Liver (tissue), 9 donors: Measurements from ENCODE around the gene DCDC2C. TPM values are rescaled to one million over a fixed set of nuclear protein-coding genes. Genes with fewer than 3 reads are reported as not detected.

Experiments
- DNase-seq: peaks from one replicate; pipeline ENCODE4 v3.0.0-alpha.2; 2017; ENCODE audit warnings: low spot score
- H3K27ac ChIP-seq, 2 donors: one replicate each; pipeline ENCODE4 v1.7.0; 2013; ENCODE audit warnings: inconsistent platforms in 2 of 2, low read length in 2 of 2, control low read depth in 1 of 2, low read depth in 1 of 2, mild to moderate bottlenecking in 1 of 2
- H3K27me3 ChIP-seq, 4 donors: one replicate each; pipeline versions ENCODE4 v1.6.1 to v1.7.0; 2013; ENCODE audit warnings: low read length in 3 of 4, inconsistent platforms in 1 of 4, mild to moderate bottlenecking in 1 of 4, moderate library complexity in 1 of 4; ENCODE audit not compliant: control insufficient read depth in 4 of 4, insufficient read depth in 4 of 4
- H3K36me3 ChIP-seq, 4 donors: one replicate each; pipeline versions ENCODE4 v1.6.1 to v1.7.0; 2013; ENCODE audit warnings: low read length in 3 of 4, mild to moderate bottlenecking in 3 of 4, low read depth in 1 of 4, moderate library complexity in 1 of 4; ENCODE audit not compliant: control insufficient read depth in 4 of 4, insufficient read depth in 3 of 4
- H3K4me1 ChIP-seq, 4 donors: one replicate each; pipeline versions ENCODE4 v1.6.1 to v1.7.0; 2013; ENCODE audit warnings: low read length in 3 of 4, mild to moderate bottlenecking in 3 of 4, moderate library complexity in 1 of 4; ENCODE audit not compliant: control insufficient read depth in 4 of 4, insufficient read depth in 4 of 4
- H3K4me3 ChIP-seq, 3 donors: one replicate each; pipeline versions ENCODE4 v1.6.1 to v1.7.0; 2013; ENCODE audit warnings: low read length in 3 of 3, control low read depth in 1 of 3, low read depth in 1 of 3, mild to moderate bottlenecking in 1 of 3
- H3K9ac ChIP-seq, 2 donors: one replicate each; pipeline ENCODE4 v1.7.0; 2013; ENCODE audit warnings: low read length in 2 of 2, mild to moderate bottlenecking in 2 of 2, moderate library complexity in 2 of 2, control low read depth in 1 of 2, low read depth in 1 of 2
- H3K9me3 ChIP-seq, 4 donors: one replicate each; pipeline versions ENCODE4 v1.6.1 to v1.7.0; 2013; ENCODE audit warnings: low read length in 3 of 4; ENCODE audit not compliant: control insufficient read depth in 4 of 4
- ATF3 ChIP-seq: IDR thresholded peaks from 2 replicates; pipeline ENCODE4 v1.6.1; 2016; ENCODE audit warnings: antibody characterized with exemption
- CTCF ChIP-seq: fragments of 150-350 bp; IDR thresholded peaks from 2 replicates; pipeline ENCODE4 v1.5.1; 2017; ENCODE audit warnings: improper control_type of control experiment, low read depth, low read length; ENCODE audit not compliant: missing input control
- EGR1 ChIP-seq, 2 donors: IDR thresholded peaks; 2 replicates each; pipeline ENCODE4 v1.6.1; 2016 to 2018; ENCODE audit warnings: antibody characterized with exemption in 2 of 2, low read depth in 2 of 2
- FOXA1 ChIP-seq: IDR thresholded peaks from 2 replicates; pipeline ENCODE4 v1.6.1; 2016; ENCODE audit warnings: antibody characterized with exemption
- FOXA2 ChIP-seq: IDR thresholded peaks from 2 replicates; pipeline ENCODE4 v1.6.1; 2016; ENCODE audit warnings: antibody characterized with exemption
- GABPA ChIP-seq, 2 donors: IDR thresholded peaks in 1 of 2; conservative IDR thresholded peaks in 1 of 2; 2 replicates each; pipeline ENCODE4 v1.6.1; 2016; ENCODE audit warnings: antibody characterized with exemption in 2 of 2, mild to moderate bottlenecking in 1 of 2, moderate library complexity in 1 of 2
- HNF4A ChIP-seq, 2 donors: conservative IDR thresholded peaks; 2 replicates each; pipeline ENCODE4 v1.6.1; 2016; ENCODE audit warnings: antibody characterized with exemption in 2 of 2, mild to moderate bottlenecking in 2 of 2
- HNF4G ChIP-seq: IDR thresholded peaks from 2 replicates; pipeline ENCODE4 v1.6.1; 2016; ENCODE audit warnings: antibody characterized with exemption
- JUND ChIP-seq, 2 donors: IDR thresholded peaks; 2 replicates each; pipeline ENCODE4 v1.6.1; 2016; ENCODE audit warnings: antibody characterized with exemption in 2 of 2
- MAX ChIP-seq: IDR thresholded peaks from 2 replicates; pipeline ENCODE4 v1.6.1; 2016; ENCODE audit warnings: antibody characterized with exemption
- NR2F2 ChIP-seq: IDR thresholded peaks from 2 replicates; pipeline ENCODE4 v1.6.1; 2016; ENCODE audit warnings: antibody characterized with exemption
- RAD21 ChIP-seq, 2 donors: IDR thresholded peaks; 2 replicates each; pipeline ENCODE4 v1.6.1; 2016; ENCODE audit warnings: antibody characterized with exemption in 2 of 2, mild to moderate bottlenecking in 2 of 2
- REST ChIP-seq: IDR thresholded peaks from 2 replicates; pipeline ENCODE4 v1.6.1; 2016; ENCODE audit warnings: antibody characterized with exemption, mild to moderate bottlenecking
- RXRA ChIP-seq, 2 donors: IDR thresholded peaks; 2 replicates each; pipeline ENCODE4 v1.6.1; 2017 to 2018; ENCODE audit warnings: antibody characterized with exemption in 2 of 2, mild to moderate bottlenecking in 1 of 2
- SP1 ChIP-seq: IDR thresholded peaks from 2 replicates; pipeline ENCODE4 v1.6.1; 2018; ENCODE audit warnings: antibody characterized with exemption, mild to moderate bottlenecking
- TAF1 ChIP-seq: conservative IDR thresholded peaks from 2 replicates; pipeline ENCODE4 v1.6.1; 2016; ENCODE audit warnings: antibody characterized with exemption, mild to moderate bottlenecking
- YY1 ChIP-seq: IDR thresholded peaks from 2 replicates; pipeline ENCODE4 v1.6.1; 2016; ENCODE audit warnings: antibody characterized with exemption, mild to moderate bottlenecking
- ZBTB33 ChIP-seq: IDR thresholded peaks from 2 replicates; pipeline ENCODE4 v1.6.1; 2016; ENCODE audit warnings: antibody characterized with exemption
- WGBS: extraction: QIAGEN DNeasy Blood & Tissue Kit; methylation state at CpG from one replicate; pipeline ENCODE4 v1.1.7; 2013; 5-methylcytosine and 5-hydroxymethylcytosine counted together
- polyA plus RNA-seq, 2 donors: library from polyadenylated mRNA; stranded (reverse) in 1 of 2; unstranded in 1 of 2; fragments of 200-250 nt in 1 of 2; fragments of >200 nt in 1 of 2; fragmentation: Nextera tagmentation in 1 of 2; extraction: Ambion mirVana in 1 of 2; gene quantifications; one replicate each; pipeline versions ENCODE4 v1.2.1 to v1.2.3, GENCODE V29; 2013 to 2015
- total RNA-seq, 2 donors: library from RNA; depleted of rRNA; stranded (reverse); fragments of >200 nt; gene quantifications; one replicate each; pipeline ENCODE4 v1.2.3, GENCODE V29; 2014
- donor health status: healthy.
- donor health status: healthy.
- donor health status: healthy.
- donor health status: healthy.
- donor health status: healthy.

The DCDC2C gene
- total and polyA plus RNA-seq, 4 donors = not detected

- peaks cover 0 to 6% (median 0%) of the 10 kb centered on the region in 4 donors for H3K4me1 ChIP-seq
- TF ChIP-seq FOXA2 (no peak), TAF1 (no peak), ZBTB33 (no peak), EGR1 (IDR thresholded peaks at IDR 0.05; ENCODE audit: low read depth in 2 of 2) (no peak), FOXA1 (no peak), RXRA (IDR thresholded peaks at IDR 0.05) (no peak), NR2F2 (no peak), JUND (IDR thresholded peaks at IDR 0.05) (no peak), GABPA (IDR thresholded peaks at IDR 0.05 in 1 of 2, conservative IDR thresholded peaks at IDR 0.05 in 1 of 2) (no peak), YY1 (no peak), ATF3 (no peak), HNF4G (no peak), CTCF (no peak), HNF4A (conservative IDR thresholded peaks at IDR 0.05) (no peak), RAD21 (IDR thresholded peaks at IDR 0.05) (no peak), SP1 (no peak), MAX (no peak), REST (no peak)
Measured at GRCh38 chr2:3849213-3849612, 145.8 kb downstream of the DCDC2C start.

More at GRCh38 chr2:3849213-3849612, 145.8 kb downstream of the DCDC2C start:
- Histone ChIP-seq H3K36me3 (no peaks in the 10 kb centered on the region), H3K9me3 (peaks cover 2 to 12% (median 7%) of the 10 kb centered on the region in 4 donors), H3K4me3 (no peak overlapping the region), H3K27ac (no peak overlapping the region), H3K9ac (no peak overlapping the region), H3K27me3 (no peaks in the 10 kb centered on the region)
- no peak for DNase-seq
- 82% methylated on average over 7 of the region's 7 CpGs for WGBS
